ENCODE results near the gene SPSB4.
A peak's percentile ranks its signal among the peaks of the same experiment; 100 is the strongest.

SPSB4 gene

DNA sequence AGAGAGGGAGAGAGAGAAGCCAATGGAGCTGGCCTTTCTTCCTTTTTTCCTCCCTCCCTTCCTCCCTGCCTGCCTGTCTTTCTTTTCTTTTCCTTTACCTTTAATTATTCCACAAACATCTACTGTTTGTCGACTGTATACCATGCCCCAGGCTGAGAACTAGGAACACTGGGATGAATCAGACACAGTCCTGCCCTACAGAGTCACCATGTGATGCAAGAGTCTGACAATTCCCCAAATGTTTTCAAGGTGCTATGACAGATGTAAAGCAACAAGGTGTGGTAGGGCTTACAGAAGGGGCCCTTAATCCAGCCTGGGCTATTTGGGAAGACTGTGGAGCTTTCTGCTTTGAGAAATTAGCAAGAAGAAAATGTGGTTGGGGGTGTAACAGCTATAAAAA, 4.0 kb upstream of the SPSB4 start:
- no peak overlapping the region for H3K4me3 ChIP-seq (ENCODE audit: low read depth, low read length)
- TF ChIP-seq, protein P1, sequence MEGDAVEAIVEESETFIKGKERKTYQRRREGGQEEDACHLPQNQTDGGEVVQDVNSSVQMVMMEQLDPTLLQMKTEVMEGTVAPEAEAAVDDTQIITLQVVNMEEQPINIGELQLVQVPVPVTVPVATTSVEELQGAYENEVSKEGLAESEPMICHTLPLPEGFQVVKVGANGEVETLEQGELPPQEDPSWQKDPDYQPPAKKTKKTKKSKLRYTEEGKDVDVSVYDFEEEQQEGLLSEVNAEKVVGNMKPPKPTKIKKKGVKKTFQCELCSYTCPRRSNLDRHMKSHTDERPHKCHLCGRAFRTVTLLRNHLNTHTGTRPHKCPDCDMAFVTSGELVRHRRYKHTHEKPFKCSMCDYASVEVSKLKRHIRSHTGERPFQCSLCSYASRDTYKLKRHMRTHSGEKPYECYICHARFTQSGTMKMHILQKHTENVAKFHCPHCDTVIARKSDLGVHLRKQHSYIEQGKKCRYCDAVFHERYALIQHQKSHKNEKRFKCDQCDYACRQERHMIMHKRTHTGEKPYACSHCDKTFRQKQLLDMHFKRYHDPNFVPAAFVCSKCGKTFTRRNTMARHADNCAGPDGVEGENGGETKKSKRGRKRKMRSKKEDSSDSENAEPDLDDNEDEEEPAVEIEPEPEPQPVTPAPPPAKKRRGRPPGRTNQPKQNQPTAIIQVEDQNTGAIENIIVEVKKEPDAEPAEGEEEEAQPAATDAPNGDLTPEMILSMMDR (IDR thresholded peaks at IDR 0.05; ENCODE audit: low read depth, low read length), result no peak

DNA sequence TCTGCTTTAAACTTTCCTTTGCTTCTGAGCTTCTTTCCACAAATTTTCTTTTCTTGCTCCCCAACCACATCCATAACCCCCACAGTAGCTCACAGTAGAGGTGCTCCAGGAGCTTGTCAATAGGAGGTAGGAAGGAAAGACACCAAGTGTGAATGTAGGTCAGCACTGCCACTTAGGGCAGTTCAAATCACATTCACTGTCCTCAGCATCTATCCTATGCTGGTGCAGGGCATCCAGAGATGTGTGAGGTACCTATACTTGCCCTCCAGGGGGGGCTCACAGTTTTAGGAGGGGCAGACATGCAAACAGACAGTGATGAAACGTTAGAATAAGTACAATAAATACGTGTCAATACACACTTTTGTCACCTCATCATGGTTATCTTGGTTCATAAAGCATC, 1.5 kb upstream of the SPSB4 start:
- TF ChIP-seq, protein P1 (IDR thresholded peaks at IDR 0.05; ENCODE audit: low read depth, low read length), result no peak
- no peak overlapping the region for H3K4me3 ChIP-seq (ENCODE audit: low read depth, low read length)

DNA sequence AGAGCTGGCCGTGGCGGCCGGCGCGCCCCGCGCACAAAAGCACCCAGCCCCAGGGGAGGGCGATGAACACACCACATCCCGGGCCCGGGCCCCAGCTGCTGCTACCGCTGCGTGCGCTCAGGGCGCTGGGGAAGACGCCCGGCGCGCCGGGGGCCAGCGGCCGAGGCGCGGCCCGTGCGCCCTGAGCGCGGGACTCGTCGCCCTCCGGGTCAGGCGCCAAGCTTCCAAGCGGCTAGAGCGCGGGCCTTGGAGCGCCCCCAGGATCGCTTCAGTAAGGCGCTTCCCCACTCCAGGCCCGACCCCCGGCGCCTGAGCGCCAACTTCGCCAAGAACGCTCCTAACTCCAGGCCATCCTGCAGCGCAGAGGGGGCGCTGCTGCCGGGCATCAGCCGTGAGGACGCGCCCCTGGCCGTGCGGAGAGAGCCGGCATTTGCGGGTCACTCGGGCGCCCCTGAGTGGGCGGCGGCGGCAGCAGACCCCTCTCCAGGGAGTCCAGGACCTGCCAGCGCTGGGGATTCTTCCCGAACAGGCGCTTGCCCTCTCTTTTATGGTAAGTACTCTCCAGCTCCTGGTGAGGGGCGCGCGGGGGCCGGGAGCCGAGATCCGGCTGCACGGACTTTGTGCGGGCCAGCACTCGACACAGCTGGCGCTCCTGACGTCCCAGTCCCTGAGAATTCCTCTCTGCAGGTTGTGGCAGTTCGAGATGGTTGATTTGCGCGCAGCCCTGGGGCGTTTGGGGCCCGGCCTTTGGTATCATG, 475 bp downstream of the SPSB4 start:
- H3K4me3 ChIP-seq (ENCODE audit: low read depth, low read length), result peak overlapping the region; percentile 26; the same call in 1 of the 2 replicates
- TF ChIP-seq, protein P1 (IDR thresholded peaks at IDR 0.05; ENCODE audit: low read depth, low read length), result no peak

DNA sequence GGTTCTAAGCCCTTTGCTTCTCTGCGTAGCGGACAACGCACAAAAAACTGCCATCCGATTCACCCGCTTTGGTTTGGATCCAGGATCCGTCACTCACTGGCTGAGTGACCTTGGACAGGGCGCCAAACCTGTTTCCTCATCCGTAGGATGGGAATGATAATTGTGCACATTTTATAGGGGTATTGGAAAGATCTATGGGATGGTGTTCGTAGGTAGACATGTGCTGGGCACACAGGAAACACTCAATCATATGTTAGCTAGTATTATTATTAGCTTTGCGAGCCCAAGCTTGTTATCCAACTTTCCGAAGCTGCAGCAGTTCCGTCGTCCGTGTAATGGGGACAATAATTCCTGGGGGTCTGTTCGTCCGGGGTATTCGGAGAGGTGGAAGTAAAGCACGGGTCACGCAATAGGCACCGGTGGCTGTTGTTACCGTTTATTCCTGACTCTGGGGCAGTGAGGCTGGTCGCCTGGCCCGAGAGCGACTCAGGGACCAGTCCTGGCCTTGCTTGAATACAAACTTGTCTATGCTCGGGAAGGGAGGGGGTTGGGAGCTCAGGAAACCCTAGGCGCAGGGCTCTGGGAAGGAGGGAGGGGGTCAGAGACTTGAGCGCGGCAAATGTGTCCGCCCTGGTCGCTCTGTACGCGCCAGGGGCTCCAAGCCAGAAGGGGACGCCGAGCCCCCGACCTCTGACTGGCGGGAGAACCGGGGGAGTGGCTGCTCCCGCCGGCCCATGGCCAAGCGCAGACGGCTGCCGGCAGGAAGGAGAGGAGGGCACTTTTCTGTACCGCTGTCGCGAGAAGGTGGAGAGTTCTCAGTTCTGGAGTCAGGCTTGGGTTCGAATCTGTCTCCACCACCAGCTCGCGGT, 1.3 kb downstream of the SPSB4 start:
- TF ChIP-seq, protein P1 (IDR thresholded peaks at IDR 0.05; ENCODE audit: low read depth, low read length), result no peak
- H3K4me3 ChIP-seq (ENCODE audit: low read depth, low read length), result no peak overlapping the region

DNA sequence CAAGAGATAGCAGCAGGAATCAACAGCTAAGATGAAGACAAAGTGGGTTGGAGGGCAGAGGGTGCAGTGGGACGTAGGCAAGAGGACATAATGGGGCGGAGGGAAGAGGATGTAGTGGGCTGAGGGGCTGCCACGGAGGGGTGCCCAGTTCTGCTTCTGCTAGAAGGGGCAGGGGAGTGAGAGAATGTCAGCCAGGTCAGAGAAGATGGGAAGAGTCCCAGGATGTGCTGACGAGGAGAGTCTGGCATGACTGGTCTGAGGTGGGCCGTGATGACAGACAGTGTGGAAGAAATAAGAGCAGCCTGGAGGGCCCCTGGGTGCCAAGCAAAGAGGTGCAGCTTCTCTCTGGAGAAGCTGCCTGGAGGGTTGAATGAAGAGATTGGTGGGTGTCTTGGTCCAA, 4.0 kb downstream of the SPSB4 start:
- H3K4me3 ChIP-seq (ENCODE audit: low read depth, low read length), result no peak overlapping the region
- TF ChIP-seq, protein P1 (IDR thresholded peaks at IDR 0.05; ENCODE audit: low read depth, low read length), result no peak

DNA sequence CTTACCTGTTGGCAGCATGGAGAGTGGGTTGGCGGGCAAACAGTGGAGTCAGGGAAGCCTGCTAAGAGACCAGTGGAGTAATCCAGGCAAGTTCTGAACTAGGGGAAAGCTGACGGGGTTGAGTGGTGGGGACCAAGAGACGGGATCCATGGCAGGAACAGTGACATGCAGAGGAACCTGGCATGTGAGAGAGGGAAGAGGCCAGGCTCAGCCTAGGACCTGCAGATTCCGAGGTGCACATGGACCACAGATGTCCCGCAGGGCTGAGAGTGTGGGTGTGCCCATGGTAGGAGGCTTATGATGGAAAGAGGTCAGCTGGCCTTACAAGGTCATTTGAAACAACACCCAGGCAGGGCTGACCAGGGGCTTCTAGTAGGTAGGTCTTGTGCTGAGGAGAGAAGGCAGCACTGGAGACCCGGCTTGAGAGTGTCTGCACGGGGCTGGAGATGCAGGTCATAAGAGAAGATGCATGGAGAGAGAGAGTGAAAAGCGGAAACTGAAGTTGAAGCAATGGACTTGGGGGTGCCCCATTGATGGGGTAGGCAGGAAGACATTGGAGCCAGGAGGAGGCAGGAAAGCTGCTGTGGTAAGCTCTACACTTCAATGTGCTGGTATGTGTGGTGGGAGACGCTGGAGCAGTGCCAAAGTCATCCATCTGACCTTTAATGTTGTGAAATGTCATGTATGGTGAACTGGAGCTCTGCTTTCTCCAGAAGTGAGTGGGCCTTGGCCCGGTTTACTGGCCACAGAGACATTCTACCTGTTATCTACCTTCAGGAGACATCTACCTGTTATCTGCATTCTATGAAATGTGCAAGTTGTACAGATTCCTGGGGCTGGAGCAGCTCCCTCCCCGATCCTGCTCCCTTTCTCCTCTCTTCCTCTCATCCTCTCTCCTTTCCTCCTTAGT, 4.6 kb downstream of the SPSB4 start:
- H3K4me3 ChIP-seq (ENCODE audit: low read depth, low read length), result no peak overlapping the region
- TF ChIP-seq, protein P1 (IDR thresholded peaks at IDR 0.05; ENCODE audit: low read depth, low read length), result no peak

Measured in WI38 (cell line).